ENCODE results near the gene BSPRY. TPM values are rescaled to one million over a fixed set of nuclear protein-coding genes. Genes with fewer than 3 reads are reported as not detected.

Gene BSPRY
- total and polyA plus RNA-seq, 2 donors (not counting 1 experiment from before 2014, with no cell fraction given), result 0.42 to 0.59 TPM

- Histone ChIP-seq H3K4me2 (replicated peaks; ENCODE audit: low read depth, low read length, poor library complexity, severe bottlenecking) (peak within 1 kb of the TSS; percentile 89), H4K20me1 (ENCODE audit: control insufficient read depth, insufficient read depth, low read length, poor library complexity, severe bottlenecking) (no peaks in the 10 kb centered on the region), H2AFZ (ENCODE audit: insufficient read depth, low read depth, low read length, poor library complexity, severe bottlenecking) (peak within 1 kb of the TSS; percentile 98), H3K27me3 (replicated peaks in 1 of 4; ENCODE audit: control extremely low read depth in 1 of 4, control insufficient read depth in 3 of 4, insufficient read depth in 4 of 4, low read length in 3 of 4) (no peaks in the 10 kb centered on the region), H3K36me3 (replicated peaks in 1 of 2; ENCODE audit: control extremely low read depth in 1 of 2, control insufficient read depth in 1 of 2, extremely low read depth in 1 of 2, insufficient read depth in 2 of 2, low read length in 1 of 2) (no peaks in the 10 kb centered on the region), H3K9ac (ENCODE audit: low read length) (peak within 1 kb of the TSS; percentile 83), H3K4me1 (ENCODE audit: control insufficient read depth in 2 of 2, insufficient read depth in 2 of 2, low read length in 2 of 2) (peaks cover 8 to 12% of the 10 kb centered on the region in 2 donors), H3K9me3 (ENCODE audit: control extremely low read depth in 1 of 3, control insufficient read depth in 2 of 3, insufficient read depth in 1 of 3, low read length in 2 of 3) (no peaks in the 10 kb centered on the region), H3K4me3 (ENCODE audit: control extremely low read depth in 1 of 5, extremely low read depth in 1 of 5, insufficient read depth in 1 of 5, low read depth in 2 of 5, low read length in 4 of 5) (peak within 1 kb of the TSS; percentile 42 to 85 (median 73)), H3K79me2 (ENCODE audit: control insufficient read depth, insufficient read depth, low read length) (no peaks in the 10 kb centered on the region), H3K27ac (ENCODE audit: low read length in 2 of 2) (peak within 1 kb of the TSS in 1 of 2 donors; percentile 41)
- intact Hi-C loops (cut with micrococcal nuclease), result loop anchor here (1.0 to 2.0 kb wide), 6 partner anchors 11 to 242 kb away; partner anchors contain the start of genes ALAD, C9orf43, CDC26 and HDHD3
- H3K4me3 Mint-ChIP-seq, result peak within 1 kb of the TSS; percentile 90
- H3K27ac Mint-ChIP-seq, result peak within 1 kb of the TSS; percentile 84
- DNase-seq, result peak; percentile 84
- peak; percentile 97 for ATAC-seq (ENCODE audit: low read depth)
- POLR2A ChIA-PET, result interaction anchor here (0.9 to 1.4 kb wide), 3 partner anchors 11 to 70 kb away, joined by 3 to 7 read pairs (median 5); partner anchors contain the start of genes C9orf43 and POLE3
- TF ChIP-seq EZH2 (IDR thresholded peaks at IDR 0.05; ENCODE audit: borderline replicate concordance, insufficient read depth, low read depth, low read length, poor library complexity, severe bottlenecking), result no peak
- TF ChIP-seq CTCF (IDR thresholded peaks at IDR 0.05), result no peak
- 1% methylated on average over 46 of the region's 46 CpGs for WGBS (ENCODE audit: insufficient coverage)
- no peaks in the 10 kb centered on the region for H3K9me3 Mint-ChIP-seq (ENCODE audit: insufficient read depth)
- peaks cover 16% of the 10 kb centered on the region for H3K4me1 Mint-ChIP-seq
- CTCF ChIA-PET, result interaction anchor here (0.7 to 1.9 kb wide), 9 partner anchors 10 to 318 kb away, joined by 3 to 17 read pairs (median 6); partner anchors contain the start of genes ALAD, BSPRY, CDC26 and POLE3
- H3K27me3 Mint-ChIP-seq, result peaks cover 8% of the 10 kb centered on the region
These were observed 9.2 kb upstream of the BSPRY start, which contains the start of gene WDR31 for GRCh38 chr9:113340011-113340699. Gene WDR31, minus strand, starts transcription at chr9:113340275. Its CDS starts 8,253 bp downstream, at chr9:113332022.

Measured in B cell (primary cell).